Measurements from ENCODE around the gene AMIGO3.

Gene AMIGO3

GRCh38 chr3:49712631-49713317 is 6.7 kb downstream of the AMIGO3 start:
- no CpG with 5 or more reads among the region's 7 CpGs for WGBS (ENCODE audit: extremely low coverage, insufficient coverage, insufficient read length)
- Histone ChIP-seq H3K79me2 (ENCODE audit: control insufficient read depth, insufficient read depth, low read length, poor library complexity) (no peaks in the 10 kb centered on the region), H2BK120ac (ENCODE audit: insufficient read depth, low read length, poor library complexity) (no peak overlapping the region), H3K9me3 (ENCODE audit: insufficient read depth, low read depth, low read length) (peaks cover 2% of the 10 kb centered on the region), H3K14ac (ENCODE audit: low read length) (no peak overlapping the region), H3K23ac (ENCODE audit: low read length) (no peak overlapping the region), H3K4me3 (ENCODE audit: low read depth, low read length) (no peak overlapping the region), H4K91ac (ENCODE audit: low read depth, low read length) (no peak overlapping the region), H3K4me1 (ENCODE audit: control insufficient read depth in 1 of 2, insufficient read depth in 2 of 2, low read length in 2 of 2) (peaks cover 0 to 3% of the 10 kb centered on the region in 2 experiments), H3K9ac (ENCODE audit: low read length) (no peak overlapping the region), H3K27ac (ENCODE audit: low read depth, low read length) (no peak overlapping the region), H3K79me1 (ENCODE audit: low read length) (no peaks in the 10 kb centered on the region), H3K18ac (ENCODE audit: low read length) (no peak overlapping the region), H2BK5ac (ENCODE audit: low read depth, low read length, poor library complexity) (no peak overlapping the region), H3K4me2 (ENCODE audit: low read length) (no peak overlapping the region), H3K4ac (ENCODE audit: low read depth, low read length) (no peak overlapping the region), H3K27me3 (ENCODE audit: insufficient read depth, low read length) (no peaks in the 10 kb centered on the region), H4K12ac (ENCODE audit: low read depth, low read length) (no peak overlapping the region), H2BK12ac (ENCODE audit: low read length) (no peak overlapping the region), H2AFZ (ENCODE audit: insufficient read depth, low read length, poor library complexity) (no peak overlapping the region), H2AK5ac (ENCODE audit: low read length) (no peak overlapping the region), H4K8ac (ENCODE audit: low read depth, low read length) (no peak overlapping the region), H3K36me3 (ENCODE audit: control insufficient read depth in 1 of 2, insufficient read depth in 2 of 2, low read length in 2 of 2) (peaks cover 10 to 20% of the 10 kb centered on the region in 2 experiments)
- no peak for DNase-seq

DNA sequence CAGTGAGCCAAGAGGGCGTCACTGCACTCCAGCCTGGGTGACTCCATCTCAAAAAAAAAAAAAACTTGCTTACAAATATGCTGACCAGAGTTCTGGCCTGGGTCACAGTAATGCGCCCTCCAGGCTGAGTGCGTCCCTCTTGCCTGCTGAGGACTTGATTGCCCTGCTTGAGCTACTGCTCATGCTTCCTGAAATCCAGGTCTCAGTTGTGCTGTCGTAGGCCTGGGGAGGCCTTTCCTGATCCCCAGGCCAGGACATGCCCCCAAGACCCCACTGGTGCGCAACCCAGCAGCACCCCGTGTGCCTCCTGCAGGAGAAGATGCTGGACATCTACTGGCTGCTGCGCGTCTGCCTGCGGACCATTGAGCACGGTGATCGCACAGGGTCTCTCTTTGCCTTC is 7.3 kb downstream of the AMIGO3 start:
- no peak overlapping the region for H3K4me3 ChIP-seq (ENCODE audit: low read depth, low read length)
- no peak overlapping the region for H3K18ac ChIP-seq (ENCODE audit: low read length)
- WGBS (ENCODE audit: extremely low coverage, insufficient coverage, insufficient read length): no CpG with 5 or more reads among the region's 11 CpGs

DNA sequence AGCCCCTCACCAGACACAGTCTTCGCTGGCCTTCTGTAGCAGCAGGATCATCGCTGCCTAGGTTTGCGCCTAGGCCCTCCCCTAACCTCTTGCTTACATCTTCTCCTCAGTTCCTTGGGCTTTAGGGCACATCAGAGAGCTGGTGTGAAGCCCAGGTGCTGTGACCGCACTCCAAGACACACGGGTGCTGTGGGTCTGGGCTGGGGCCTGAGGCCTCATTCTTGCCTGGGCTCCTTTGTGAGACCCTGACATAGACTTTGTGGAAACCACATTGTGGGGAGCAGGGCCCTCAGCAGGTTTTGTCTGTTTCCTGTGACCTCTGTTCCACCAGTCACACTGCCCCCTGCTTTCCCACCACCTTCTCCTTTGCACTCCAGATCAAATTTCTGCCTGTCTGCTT is 8.0 kb downstream of the AMIGO3 start:
- Histone ChIP-seq H3K4me2 (ENCODE audit: low read length) (no peak overlapping the region), H3K23ac (ENCODE audit: low read length) (no peak overlapping the region), H2AK5ac (ENCODE audit: low read length) (no peak overlapping the region), H3K9me3 (ENCODE audit: insufficient read depth, low read depth, low read length) (peaks cover 4% of the 10 kb centered on the region), H3K36me3 (ENCODE audit: control insufficient read depth in 1 of 2, insufficient read depth in 2 of 2, low read length in 2 of 2) (peaks cover 17 to 18% of the 10 kb centered on the region in 2 experiments), H2AFZ (ENCODE audit: insufficient read depth, low read length, poor library complexity) (no peak overlapping the region), H3K9ac (ENCODE audit: low read length) (no peak overlapping the region), H2BK12ac (ENCODE audit: low read length) (no peak overlapping the region), H3K79me2 (ENCODE audit: control insufficient read depth, insufficient read depth, low read length, poor library complexity) (no peaks in the 10 kb centered on the region), H3K79me1 (ENCODE audit: low read length) (no peaks in the 10 kb centered on the region), H2BK5ac (ENCODE audit: low read depth, low read length, poor library complexity) (no peak overlapping the region), H3K27ac (ENCODE audit: low read depth, low read length) (no peak overlapping the region), H3K18ac (ENCODE audit: low read length) (no peak overlapping the region), H4K91ac (ENCODE audit: low read depth, low read length) (no peak overlapping the region), H3K27me3 (ENCODE audit: insufficient read depth, low read length) (no peaks in the 10 kb centered on the region), H3K4me3 (ENCODE audit: low read depth, low read length) (no peak overlapping the region), H4K12ac (ENCODE audit: low read depth, low read length) (no peak overlapping the region), H3K4me1 (ENCODE audit: control insufficient read depth in 1 of 2, insufficient read depth in 2 of 2, low read length in 2 of 2) (peaks cover 0 to 3% of the 10 kb centered on the region in 2 experiments), H2BK120ac (ENCODE audit: insufficient read depth, low read length, poor library complexity) (no peak overlapping the region), H3K14ac (ENCODE audit: low read length) (no peak overlapping the region), H4K8ac (ENCODE audit: low read depth, low read length) (no peak overlapping the region), H3K4ac (ENCODE audit: low read depth, low read length) (no peak overlapping the region)
- no peak for DNase-seq
- no CpG with 5 or more reads among the region's 5 CpGs for whole genome bisulfite sequencing (ENCODE audit: extremely low coverage, insufficient coverage, insufficient read length)

More for the DNA sequence above, 7.3 kb downstream of the AMIGO3 start:
- H3K14ac ChIP-seq (ENCODE audit: low read length): no peak overlapping the region
- H3K4ac ChIP-seq (ENCODE audit: low read depth, low read length): no peak overlapping the region
- no peaks in the 10 kb centered on the region for H3K79me1 ChIP-seq (ENCODE audit: low read length)
- H3K79me2 ChIP-seq (ENCODE audit: control insufficient read depth, insufficient read depth, low read length, poor library complexity): no peaks in the 10 kb centered on the region
- H3K23ac ChIP-seq (ENCODE audit: low read length): no peak overlapping the region
- no peak for DNase-seq
- no peak overlapping the region for H2BK12ac ChIP-seq (ENCODE audit: low read length)
- H3K27me3 ChIP-seq (ENCODE audit: insufficient read depth, low read length): no peaks in the 10 kb centered on the region
- peaks cover 0 to 3% of the 10 kb centered on the region in 2 experiments for H3K4me1 ChIP-seq (ENCODE audit: control insufficient read depth in 1 of 2, insufficient read depth in 2 of 2, low read length in 2 of 2)
- H3K36me3 ChIP-seq (ENCODE audit: control insufficient read depth in 1 of 2, insufficient read depth in 2 of 2, low read length in 2 of 2): peaks cover 10 to 20% of the 10 kb centered on the region in 2 experiments
- peaks cover 2% of the 10 kb centered on the region for H3K9me3 ChIP-seq (ENCODE audit: insufficient read depth, low read depth, low read length)
- no peak overlapping the region for H2AK5ac ChIP-seq (ENCODE audit: low read length)
- H3K9ac ChIP-seq (ENCODE audit: low read length): no peak overlapping the region
- no peak overlapping the region for H2BK5ac ChIP-seq (ENCODE audit: low read depth, low read length, poor library complexity)
- H4K91ac ChIP-seq (ENCODE audit: low read depth, low read length): no peak overlapping the region
- no peak overlapping the region for H4K8ac ChIP-seq (ENCODE audit: low read depth, low read length)
- H4K12ac ChIP-seq (ENCODE audit: low read depth, low read length): no peak overlapping the region
- H2AFZ ChIP-seq (ENCODE audit: insufficient read depth, low read length, poor library complexity): no peak overlapping the region
- no peak overlapping the region for H3K27ac ChIP-seq (ENCODE audit: low read depth, low read length)
- H3K4me2 ChIP-seq (ENCODE audit: low read length): no peak overlapping the region
- H2BK120ac ChIP-seq (ENCODE audit: insufficient read depth, low read length, poor library complexity): no peak overlapping the region

DNA sequence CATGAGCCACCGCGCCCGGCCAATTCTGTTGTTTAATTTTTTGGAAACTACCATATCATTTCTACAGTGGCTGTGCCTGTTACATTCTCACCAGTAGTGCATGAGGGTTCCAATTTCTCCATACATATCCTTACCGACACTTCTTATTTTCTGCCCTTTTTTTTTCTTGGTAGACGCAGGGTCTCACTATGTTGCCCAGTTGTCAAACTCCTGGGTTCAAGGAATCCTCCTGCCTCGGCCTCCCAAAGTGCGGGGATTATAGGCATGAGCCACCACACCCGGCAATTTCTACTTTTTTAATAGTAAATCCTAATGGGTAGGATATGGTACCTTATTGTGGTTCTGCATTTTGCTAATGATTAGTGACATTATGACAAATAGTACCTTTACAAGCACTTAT is 9.6 kb downstream of the AMIGO3 start:
- Histone ChIP-seq H2BK120ac (ENCODE audit: insufficient read depth, low read length, poor library complexity) (no peak overlapping the region), H3K4me2 (ENCODE audit: low read length) (no peak overlapping the region), H3K18ac (ENCODE audit: low read length) (no peak overlapping the region), H2BK5ac (ENCODE audit: low read depth, low read length, poor library complexity) (no peak overlapping the region), H4K8ac (ENCODE audit: low read depth, low read length) (no peak overlapping the region), H3K4me1 (ENCODE audit: control insufficient read depth in 1 of 2, insufficient read depth in 2 of 2, low read length in 2 of 2) (peaks cover 0 to 3% of the 10 kb centered on the region in 2 experiments), H3K27ac (ENCODE audit: low read depth, low read length) (no peak overlapping the region), H3K4ac (ENCODE audit: low read depth, low read length) (no peak overlapping the region), H3K4me3 (ENCODE audit: low read depth, low read length) (no peak overlapping the region), H2AFZ (ENCODE audit: insufficient read depth, low read length, poor library complexity) (no peak overlapping the region), H3K14ac (ENCODE audit: low read length) (no peak overlapping the region), H3K23ac (ENCODE audit: low read length) (no peak overlapping the region), H2AK5ac (ENCODE audit: low read length) (no peak overlapping the region), H4K12ac (ENCODE audit: low read depth, low read length) (no peak overlapping the region), H2BK12ac (ENCODE audit: low read length) (no peak overlapping the region), H3K9me3 (ENCODE audit: insufficient read depth, low read depth, low read length) (peaks cover 4% of the 10 kb centered on the region), H3K36me3 (ENCODE audit: control insufficient read depth in 1 of 2, insufficient read depth in 2 of 2, low read length in 2 of 2) (peaks cover 18 to 22% of the 10 kb centered on the region in 2 experiments), H3K9ac (ENCODE audit: low read length) (no peak overlapping the region), H4K91ac (ENCODE audit: low read depth, low read length) (no peak overlapping the region), H3K79me2 (ENCODE audit: control insufficient read depth, insufficient read depth, low read length, poor library complexity) (no peaks in the 10 kb centered on the region), H3K79me1 (ENCODE audit: low read length) (no peaks in the 10 kb centered on the region), H3K27me3 (ENCODE audit: insufficient read depth, low read length) (no peaks in the 10 kb centered on the region)
- DNase-seq: no peak
- WGBS (ENCODE audit: extremely low coverage, insufficient coverage, insufficient read length): no CpG with 5 or more reads among the region's 8 CpGs
